Brain microvascular endothelial cell (primary cell): ENCODE data around the gene PLCB1.

Source experiments
- DNase-seq: peaks from one replicate; pipeline ENCODE4 v3.0.0-alpha.2; 2020
- H3K27ac ChIP-seq: fragments of 250-450 bp; sonication (Bioruptor Pico); 2 replicates; pipeline ENCODE4 v1.5.1; 2020; ENCODE audit warnings: mild to moderate bottlenecking, moderate library complexity
- H3K27me3 ChIP-seq: fragments of 250-450 bp; sonication (Bioruptor Pico); replicated peaks from 2 replicates; pipeline ENCODE4 v1.5.1; 2020; ENCODE audit warnings: mild to moderate bottlenecking
- H3K36me3 ChIP-seq: fragments of 250-450 bp; sonication (Bioruptor Pico); replicated peaks from 2 replicates; pipeline ENCODE4 v1.5.1; 2020; ENCODE audit warnings: mild to moderate bottlenecking
- H3K4me3 ChIP-seq: 2 replicates; pipeline ENCODE4 v1.5.1; 2011; ENCODE audit warnings: low read depth, mild to moderate bottlenecking, control low read depth, low read length, moderate library complexity
- in situ Hi-C: cut with HindIII; loops from 2 replicates; pipeline ENCODE4 v1.10.0; 2017; ENCODE audit warnings: low sequenced_read_pairs, low pct_ligation_motif_present
- TF ChIP-seq, protein P1 (sequence below): IDR thresholded peaks from 2 replicates; pipeline ENCODE4 v1.5.1; 2011; ENCODE audit warnings: low read depth, mild to moderate bottlenecking, moderate library complexity, low read length, control low read depth, inconsistent platforms; ENCODE audit errors: missing control alignments

PLCB1 gene

DNA sequence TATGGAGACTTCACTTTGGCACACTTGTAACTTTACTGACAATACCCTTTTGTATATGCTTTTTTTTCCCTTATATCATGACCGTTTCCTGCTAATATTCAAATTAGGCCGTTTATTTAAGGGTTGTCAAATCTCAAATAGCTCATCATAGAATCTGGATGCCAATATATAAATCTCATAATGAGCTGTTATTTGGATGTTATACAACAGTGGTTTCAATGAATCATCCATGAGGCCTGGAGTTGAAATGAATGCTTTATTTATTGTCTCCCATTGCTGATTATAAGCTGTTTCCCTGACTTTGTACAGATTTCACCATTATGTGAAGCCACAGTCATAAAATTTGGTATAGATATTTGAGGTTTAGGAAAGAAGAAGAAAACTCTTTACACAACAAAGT, 256.1 kb downstream of the PLCB1 start:
- Histone ChIP-seq H3K27ac (no peak overlapping the region), H3K27me3 (no peaks in the 10 kb centered on the region), H3K4me3 (no peak overlapping the region), H3K36me3 (no peaks in the 10 kb centered on the region)
- in situ Hi-C loops, result no loop called here
- TF ChIP-seq, protein P1, sequence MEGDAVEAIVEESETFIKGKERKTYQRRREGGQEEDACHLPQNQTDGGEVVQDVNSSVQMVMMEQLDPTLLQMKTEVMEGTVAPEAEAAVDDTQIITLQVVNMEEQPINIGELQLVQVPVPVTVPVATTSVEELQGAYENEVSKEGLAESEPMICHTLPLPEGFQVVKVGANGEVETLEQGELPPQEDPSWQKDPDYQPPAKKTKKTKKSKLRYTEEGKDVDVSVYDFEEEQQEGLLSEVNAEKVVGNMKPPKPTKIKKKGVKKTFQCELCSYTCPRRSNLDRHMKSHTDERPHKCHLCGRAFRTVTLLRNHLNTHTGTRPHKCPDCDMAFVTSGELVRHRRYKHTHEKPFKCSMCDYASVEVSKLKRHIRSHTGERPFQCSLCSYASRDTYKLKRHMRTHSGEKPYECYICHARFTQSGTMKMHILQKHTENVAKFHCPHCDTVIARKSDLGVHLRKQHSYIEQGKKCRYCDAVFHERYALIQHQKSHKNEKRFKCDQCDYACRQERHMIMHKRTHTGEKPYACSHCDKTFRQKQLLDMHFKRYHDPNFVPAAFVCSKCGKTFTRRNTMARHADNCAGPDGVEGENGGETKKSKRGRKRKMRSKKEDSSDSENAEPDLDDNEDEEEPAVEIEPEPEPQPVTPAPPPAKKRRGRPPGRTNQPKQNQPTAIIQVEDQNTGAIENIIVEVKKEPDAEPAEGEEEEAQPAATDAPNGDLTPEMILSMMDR, result no peak
- no peak for DNase-seq

DNA sequence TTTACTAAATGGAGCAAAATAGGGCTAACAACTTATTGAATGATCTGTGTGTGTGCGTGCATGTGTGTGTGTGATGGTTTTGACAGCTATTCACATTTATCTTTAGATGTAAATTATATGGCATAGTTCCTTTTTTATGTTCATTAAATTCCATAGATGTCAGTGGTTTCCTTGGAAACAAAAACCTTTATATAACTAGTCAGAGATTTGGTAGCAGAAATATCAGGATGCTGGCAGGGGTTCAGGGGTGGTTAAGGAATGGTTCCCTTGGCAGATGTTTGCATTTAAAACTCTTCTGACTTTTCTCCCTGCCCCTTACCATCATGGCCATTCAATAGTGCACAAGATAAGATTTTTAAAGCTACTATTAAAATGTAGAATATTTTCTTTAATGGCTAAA, 256.6 kb downstream of the PLCB1 start:
- in situ Hi-C loops, result no loop called here
- H3K27me3 ChIP-seq, result no peaks in the 10 kb centered on the region
- H3K4me3 ChIP-seq, result no peak overlapping the region
- H3K36me3 ChIP-seq, result no peaks in the 10 kb centered on the region
- no peak overlapping the region for H3K27ac ChIP-seq
- TF ChIP-seq, protein P1, result no peak
- DNase-seq, result peak; percentile 8

DNA sequence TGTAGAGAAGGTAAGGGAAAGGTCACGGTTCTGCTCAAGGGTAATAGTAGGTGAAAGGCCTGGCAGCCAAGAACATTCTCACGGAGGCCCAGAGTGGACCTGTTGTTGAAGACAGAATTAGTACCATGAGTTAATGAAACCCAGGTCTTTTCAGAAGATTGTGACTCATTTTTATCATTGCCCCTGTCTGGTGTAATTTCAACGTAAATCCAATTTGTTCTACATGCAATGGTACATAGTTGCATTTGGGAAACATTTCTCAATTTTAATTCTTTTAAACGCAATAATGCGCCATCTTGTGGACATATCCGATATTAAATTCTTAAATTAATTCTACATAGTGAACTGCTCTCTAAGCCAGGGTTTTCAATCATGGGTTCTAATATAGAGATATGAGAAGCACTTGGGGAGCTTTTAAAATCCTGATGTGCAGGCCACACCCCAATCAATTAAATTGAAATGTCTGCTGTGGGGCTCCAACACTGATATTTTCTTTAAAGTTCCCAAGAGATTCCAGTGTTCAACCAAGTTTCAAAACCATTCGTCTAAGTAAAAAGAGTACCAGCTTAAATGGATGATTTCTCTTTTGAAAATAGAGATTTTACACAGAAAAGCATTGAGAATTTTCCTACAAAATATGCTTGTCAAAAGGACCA, 257.4 kb downstream of the PLCB1 start:
- TF ChIP-seq, protein P1, result peak; percentile 2
- in situ Hi-C loops, result no loop called here
- DNase-seq, result no peak
- Histone ChIP-seq H3K36me3 (no peaks in the 10 kb centered on the region), H3K27me3 (no peaks in the 10 kb centered on the region), H3K4me3 (no peak overlapping the region), H3K27ac (no peak overlapping the region)

DNA sequence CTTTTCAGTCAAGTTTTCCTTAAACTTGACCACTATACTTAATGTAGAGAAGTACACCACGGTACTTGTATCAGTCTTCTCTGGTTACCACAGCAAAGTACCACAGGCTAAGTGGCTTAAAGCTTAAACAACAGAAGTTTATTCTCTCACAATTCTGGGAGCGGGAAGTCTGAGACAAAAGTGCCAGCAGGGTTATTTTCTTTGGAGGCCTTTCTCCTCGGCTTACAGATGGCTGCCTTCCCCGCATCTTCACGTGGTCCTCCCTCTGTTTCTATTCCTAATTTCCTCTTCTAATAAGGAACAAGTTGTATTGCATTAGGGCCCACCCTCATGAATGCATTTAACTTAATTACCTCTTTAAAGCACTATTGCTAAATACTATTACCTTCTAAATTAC, 258.0 kb downstream of the PLCB1 start:
- H3K27me3 ChIP-seq, result no peaks in the 10 kb centered on the region
- H3K27ac ChIP-seq, result no peak overlapping the region
- in situ Hi-C loops, result no loop called here
- TF ChIP-seq, protein P1, result no peak
- no peak overlapping the region for H3K4me3 ChIP-seq
- no peaks in the 10 kb centered on the region for H3K36me3 ChIP-seq
- DNase-seq, result no peak

DNA sequence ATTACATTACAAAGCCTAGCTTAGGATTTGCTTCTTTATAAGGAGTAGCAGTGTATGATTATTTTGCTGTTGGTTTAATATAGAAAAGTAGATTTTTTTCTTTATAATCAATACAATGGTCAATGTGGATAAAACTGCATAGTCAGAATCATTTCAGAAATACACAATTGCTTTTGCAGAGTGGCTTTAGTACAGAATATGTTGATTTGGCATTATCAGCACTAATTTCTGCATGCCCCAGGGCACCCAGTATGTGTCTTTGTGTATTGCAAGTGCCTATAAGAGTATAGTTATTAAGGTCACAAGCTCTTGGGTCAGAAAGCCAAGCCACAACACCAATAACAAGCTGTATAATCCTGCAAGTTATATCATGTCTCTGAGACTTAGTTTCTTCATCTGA, 258.4 kb downstream of the PLCB1 start:
- Histone ChIP-seq H3K27me3 (no peaks in the 10 kb centered on the region), H3K4me3 (no peak overlapping the region), H3K36me3 (no peaks in the 10 kb centered on the region), H3K27ac (no peak overlapping the region)
- no peak for DNase-seq
- in situ Hi-C loops, result no loop called here
- TF ChIP-seq, protein P1, result no peak

DNA sequence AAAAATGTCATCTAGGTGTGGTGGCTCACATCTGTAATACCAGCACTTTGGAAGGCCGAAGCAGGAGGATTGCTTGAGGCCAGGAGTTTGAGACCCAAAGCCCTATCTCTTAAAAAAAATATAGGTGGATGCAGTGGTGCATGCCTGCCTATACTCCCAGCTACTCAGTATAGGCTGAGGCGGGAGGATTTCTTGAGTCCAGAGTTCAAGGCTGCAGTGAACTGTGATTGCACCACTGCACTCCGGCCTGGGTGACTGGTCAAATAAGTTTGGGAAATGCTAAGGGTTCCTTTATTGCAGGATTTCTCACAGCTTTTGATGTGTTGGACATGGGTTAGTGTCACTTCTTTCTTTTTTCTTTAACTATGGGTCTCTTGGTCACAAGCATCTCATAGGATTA, 261.3 kb downstream of the PLCB1 start:
- no peak for DNase-seq
- Histone ChIP-seq H3K4me3 (no peak overlapping the region), H3K27me3 (no peaks in the 10 kb centered on the region), H3K27ac (no peak overlapping the region), H3K36me3 (no peaks in the 10 kb centered on the region)
- in situ Hi-C loops, result no loop called here
- TF ChIP-seq, protein P1, result no peak
